Measurements from ENCODE around the gene PCDHB12.
"Not testable (repeated sequence)": the region's sequence is repeated elsewhere in the genome, so short reads cannot be mapped to it uniquely, and the experiment has no call there.

GRCh38 chr5:141225421-141225820, 16.9 kb downstream of the PCDHB12 start:
- TF ChIP-seq, protein P1, sequence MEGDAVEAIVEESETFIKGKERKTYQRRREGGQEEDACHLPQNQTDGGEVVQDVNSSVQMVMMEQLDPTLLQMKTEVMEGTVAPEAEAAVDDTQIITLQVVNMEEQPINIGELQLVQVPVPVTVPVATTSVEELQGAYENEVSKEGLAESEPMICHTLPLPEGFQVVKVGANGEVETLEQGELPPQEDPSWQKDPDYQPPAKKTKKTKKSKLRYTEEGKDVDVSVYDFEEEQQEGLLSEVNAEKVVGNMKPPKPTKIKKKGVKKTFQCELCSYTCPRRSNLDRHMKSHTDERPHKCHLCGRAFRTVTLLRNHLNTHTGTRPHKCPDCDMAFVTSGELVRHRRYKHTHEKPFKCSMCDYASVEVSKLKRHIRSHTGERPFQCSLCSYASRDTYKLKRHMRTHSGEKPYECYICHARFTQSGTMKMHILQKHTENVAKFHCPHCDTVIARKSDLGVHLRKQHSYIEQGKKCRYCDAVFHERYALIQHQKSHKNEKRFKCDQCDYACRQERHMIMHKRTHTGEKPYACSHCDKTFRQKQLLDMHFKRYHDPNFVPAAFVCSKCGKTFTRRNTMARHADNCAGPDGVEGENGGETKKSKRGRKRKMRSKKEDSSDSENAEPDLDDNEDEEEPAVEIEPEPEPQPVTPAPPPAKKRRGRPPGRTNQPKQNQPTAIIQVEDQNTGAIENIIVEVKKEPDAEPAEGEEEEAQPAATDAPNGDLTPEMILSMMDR (IDR thresholded peaks at IDR 0.05; ENCODE audit: low read length) = not testable (repeated sequence)
- TF ChIP-seq EZH2 (IDR thresholded peaks at IDR 0.05; ENCODE audit: borderline replicate concordance, low read length) = not testable (repeated sequence)

All from OCI-LY1 (cell line).